ENCODE data around the gene MAD2L1BP.

The MAD2L1BP gene

DNA sequence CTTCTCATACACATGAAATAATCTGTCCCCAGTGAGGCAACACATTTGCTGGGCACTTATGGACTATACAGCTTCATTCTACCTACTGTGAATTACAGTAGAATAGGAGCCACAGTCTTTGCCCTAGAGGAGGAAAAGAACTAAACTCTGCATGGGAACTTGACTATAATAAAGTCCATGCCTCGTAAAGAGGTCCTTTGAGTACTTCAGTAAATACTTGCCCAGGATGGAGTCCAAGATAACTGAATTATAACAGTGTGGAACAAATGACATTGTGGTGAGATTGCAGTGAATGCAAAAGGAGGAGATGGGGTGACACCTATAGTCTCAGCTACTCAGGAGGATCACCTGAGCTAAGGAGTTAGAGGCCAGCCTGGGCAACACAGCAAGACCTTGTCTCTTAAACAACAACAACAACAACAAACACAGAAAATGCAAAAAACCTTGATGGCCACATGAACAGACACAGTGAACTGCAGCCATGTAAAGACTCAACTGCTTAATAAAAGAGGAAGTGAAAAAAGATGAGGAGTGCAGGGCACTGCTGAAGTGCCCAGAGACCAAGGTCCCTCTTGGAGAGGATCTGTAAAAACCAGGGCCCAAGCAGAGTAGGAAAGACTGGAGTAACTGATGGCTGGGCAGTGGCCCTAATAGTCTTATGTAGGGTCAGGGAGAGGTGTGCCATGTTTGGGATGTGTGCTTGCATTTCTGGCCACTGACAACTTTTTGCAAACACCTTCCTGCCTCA lies 48.2 kb downstream of the MAD2L1BP start:
- DNase-seq = no peak

- DNase-seq = no peak
Observed at GRCh38 chr6:43687079-43687436, 51.4 kb downstream of the MAD2L1BP start.

DNA sequence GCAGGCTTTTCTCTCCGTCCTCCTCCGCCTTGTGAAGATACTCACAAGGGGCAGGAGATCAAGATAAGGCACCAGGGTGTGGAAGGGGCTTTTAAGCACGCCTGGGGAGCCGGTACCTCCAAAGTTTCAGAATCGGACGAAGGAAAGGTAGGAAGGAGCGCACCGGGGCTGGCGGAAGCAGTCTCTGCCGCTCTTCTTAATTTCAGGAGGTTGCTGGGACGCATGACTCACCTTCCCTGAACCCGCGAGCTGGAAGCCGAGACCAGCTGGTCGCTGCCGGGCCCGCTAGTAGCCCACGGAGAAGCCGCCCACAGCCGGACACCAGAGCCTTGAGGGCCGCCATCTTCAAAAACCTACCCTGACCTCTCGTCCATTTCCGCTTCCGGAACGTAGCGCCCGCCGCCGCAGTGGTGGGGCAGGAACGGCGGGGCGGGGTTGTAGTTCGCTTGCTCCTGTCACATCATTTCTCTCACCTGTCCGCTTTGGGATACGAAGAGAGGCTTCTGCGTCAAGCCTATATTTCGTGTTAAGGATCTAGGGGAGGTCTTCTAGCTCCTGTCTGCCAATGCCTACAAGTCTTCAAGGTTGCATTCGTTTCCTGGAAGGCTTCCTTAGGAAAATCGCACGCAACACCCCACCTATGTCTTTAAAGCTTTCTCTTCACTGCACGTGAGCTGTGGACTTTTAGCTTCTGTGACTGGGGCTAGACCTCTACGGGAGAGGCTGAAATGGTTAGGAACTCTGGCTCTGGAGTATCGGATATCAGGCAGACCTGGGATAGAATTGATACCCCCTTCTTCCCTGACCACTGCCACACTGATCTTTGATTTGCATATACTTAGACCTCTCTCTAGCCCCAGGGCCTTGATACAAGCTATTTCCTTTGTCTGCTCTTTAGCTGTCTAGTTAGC lies 52.1 kb downstream of the MAD2L1BP start, which contains the start of gene MRPS18A:
Gene MRPS18A (minus strand): TSS at position 355 of the 911 bp plus-strand sequence. CDS start 12 bp downstream, at position 343.
- DNase-seq = peak; percentile 36 to 64

- no peak for DNase-seq
Observed at GRCh38 chr6:43689421-43689820, 53.8 kb downstream of the MAD2L1BP start.

Data from NCI-H524 (cell line).